IMR-90 (cell line): ENCODE results near the gene FOXN3. TPM values are rescaled to one million over a fixed set of nuclear protein-coding genes. Genes with fewer than 3 reads are reported as not detected.

Experiments
- ATAC-seq: fragments of 200-7000 bp; cut with Tn5 transposase; 2 replicates; pipeline ENCODE4 v1.9.1; 2020; ENCODE audit warnings: low read depth, mild to moderate bottlenecking, moderate library complexity
- BruUV-seq: library from RNA; stranded (reverse); fragments of 400-500 nt; replicated peaks from 2 replicates; lab custom pipeline; 2021; lab: Mats Ljungman, UMichigan
- CTCF ChIA-PET: fragments of 300-600 bp; formaldehyde crosslinking; extraction: SDS; loops from one replicate; lab custom pipeline; 2021; ENCODE audit warnings: antibody characterized with exemption; lab: Yijun Ruan, JAX
- POLR2A ChIA-PET: fragments of 300-600 bp; sonication (Branson Sonifier 250); formaldehyde crosslinking; loops from one replicate; lab custom pipeline; 2022; ENCODE audit warnings: antibody characterized with exemption; ENCODE audit not compliant: unreplicated experiment; lab: Charles Lee
- DNase-seq: peaks from one replicate; pipeline ENCODE4 v3.0.0; 2013
- H2AFZ ChIP-seq: replicated peaks from 2 replicates; pipeline ENCODE3; 2013; ENCODE audit warnings: low read length, mild to moderate bottlenecking; ENCODE audit not compliant: poor library complexity
- H2AK5ac ChIP-seq: 2 replicates; pipeline ENCODE4 v1.6.1; 2013; ENCODE audit warnings: low read depth, low read length, inconsistent platforms
- H2AK9ac ChIP-seq: replicated peaks from 2 replicates; pipeline ENCODE3; 2013; ENCODE audit warnings: mild to moderate bottlenecking, low read depth, low read length, moderate library complexity; ENCODE audit not compliant: poor library complexity
- H2BK120ac ChIP-seq: 2 replicates; pipeline ENCODE4 v1.6.1; 2013; ENCODE audit warnings: low read depth, low read length, inconsistent platforms
- H2BK15ac ChIP-seq: 3 replicates; pipeline ENCODE4 v1.6.1; 2013; ENCODE audit warnings: low read depth, low read length, inconsistent platforms
- H2BK20ac ChIP-seq: 2 replicates; pipeline ENCODE4 v1.6.1; 2013; ENCODE audit warnings: low read depth, mild to moderate bottlenecking, inconsistent platforms, low read length, moderate library complexity
- H2BK5ac ChIP-seq: 2 replicates; pipeline ENCODE4 v1.6.1; 2013; ENCODE audit warnings: mild to moderate bottlenecking, low read depth, low read length, inconsistent platforms; ENCODE audit not compliant: poor library complexity, severe bottlenecking
- H3K14ac ChIP-seq: replicated peaks from 2 replicates; pipeline ENCODE4 v1.6.1; 2013; ENCODE audit warnings: low read depth, low read length, inconsistent platforms
- H3K18ac ChIP-seq: 2 replicates; pipeline ENCODE4 v1.6.1; 2013; ENCODE audit warnings: low read depth, low read length, control low read depth
- H3K23ac ChIP-seq: 2 replicates; pipeline ENCODE4 v1.6.1; 2013; ENCODE audit warnings: low read depth, low read length, inconsistent platforms
- H3K27ac ChIP-seq: 2 replicates; pipeline ENCODE4 v1.5.1; 2013; ENCODE audit warnings: mild to moderate bottlenecking, control low read depth, low read length; ENCODE audit not compliant: insufficient read depth
- H3K27me3 ChIP-seq: 2 replicates; pipeline ENCODE4 v1.6.1; 2013; ENCODE audit warnings: low read length; ENCODE audit not compliant: control insufficient read depth, insufficient read depth
- H3K36me3 ChIP-seq: 2 replicates; pipeline ENCODE4 v1.6.1; 2013; ENCODE audit warnings: low read length, mixed read lengths; ENCODE audit not compliant: control insufficient read depth, insufficient read depth
- H3K4ac ChIP-seq: 2 replicates; pipeline ENCODE4 v1.6.1; 2013; ENCODE audit warnings: low read depth, low read length, inconsistent platforms
- H3K4me1 ChIP-seq: 2 replicates; pipeline ENCODE4 v1.6.1; 2013; ENCODE audit warnings: low read length, mixed read lengths; ENCODE audit not compliant: control insufficient read depth, insufficient read depth
- H3K4me2 ChIP-seq: 2 replicates; pipeline ENCODE4 v1.6.1; 2013; ENCODE audit warnings: low read depth, mild to moderate bottlenecking, control low read depth, low read length, moderate library complexity
- H3K4me3 ChIP-seq: 2 replicates; pipeline ENCODE4 v1.5.1; 2013; ENCODE audit warnings: low read depth, mild to moderate bottlenecking, control low read depth, low read length, moderate library complexity; ENCODE audit not compliant: insufficient read depth
- H3K56ac ChIP-seq: 2 replicates; pipeline ENCODE4 v1.6.1; 2013; ENCODE audit warnings: low read length, inconsistent platforms; ENCODE audit not compliant: insufficient read depth; ENCODE audit errors: extremely low read depth
- H3K79me1 ChIP-seq, 2 experiments: 2 replicates each; pipeline ENCODE4 v1.6.1; 2013; ENCODE audit warnings: low read length in 2 of 2, inconsistent platforms in 1 of 2, low read depth in 1 of 2
- H3K9ac ChIP-seq: 2 replicates; pipeline ENCODE4 v1.6.1; 2013; ENCODE audit warnings: low read depth, low read length, control low read depth
- H3K9me1 ChIP-seq: 2 replicates; pipeline ENCODE4 v1.6.1; 2013; ENCODE audit warnings: low read length, inconsistent platforms; ENCODE audit not compliant: insufficient read depth
- H3K9me3 ChIP-seq: 2 replicates; pipeline ENCODE4 v1.6.1; 2013; ENCODE audit warnings: low read length; ENCODE audit not compliant: control insufficient read depth, insufficient read depth
- H4K20me1 ChIP-seq: 2 replicates; pipeline ENCODE4 v1.6.1; 2013; ENCODE audit warnings: low read length, inconsistent platforms; ENCODE audit not compliant: insufficient read depth
- H4K5ac ChIP-seq: 2 replicates; pipeline ENCODE4 v1.6.1; 2013; ENCODE audit warnings: mild to moderate bottlenecking, low read depth, low read length, control low read depth
- H4K8ac ChIP-seq, 2 experiments: 2 replicates each; pipeline ENCODE4 v1.6.1; 2013; ENCODE audit warnings: low read depth in 2 of 2, low read length in 2 of 2, control low read depth in 1 of 2, inconsistent platforms in 1 of 2
- H4K91ac ChIP-seq: 2 replicates; pipeline ENCODE4 v1.6.1; 2013; ENCODE audit warnings: low read depth, low read length, inconsistent platforms; ENCODE audit not compliant: insufficient read depth
- BHLHE40 ChIP-seq: fragments of 150-350 bp; IDR thresholded peaks from 2 replicates; pipeline ENCODE4 v1.6.1; 2016; ENCODE audit warnings: mild to moderate bottlenecking, low read depth, low read length
- CEBPB ChIP-seq: IDR thresholded peaks from 2 replicates; pipeline ENCODE4 v1.6.1; 2012; ENCODE audit warnings: low read depth, low read length, improper control_type of control experiment
- CHD1 ChIP-seq: IDR thresholded peaks from 2 replicates; pipeline ENCODE4 v1.6.1; 2012; ENCODE audit warnings: low read depth, low read length, improper control_type of control experiment
- CTCF ChIP-seq: conservative IDR thresholded peaks from 2 replicates; pipeline ENCODE4 v1.5.1; 2012; ENCODE audit warnings: mild to moderate bottlenecking, low read depth, low read length, improper control_type of control experiment
- FOS ChIP-seq: fragments of 150-350 bp; IDR thresholded peaks from 2 replicates; pipeline ENCODE4 v1.6.1; 2016; ENCODE audit warnings: low read depth, low read length
- MAFK ChIP-seq: IDR thresholded peaks from 2 replicates; pipeline ENCODE4 v1.6.1; 2012; ENCODE audit warnings: low read depth, low read length, improper control_type of control experiment
- MAZ ChIP-seq: IDR thresholded peaks from 2 replicates; pipeline ENCODE4 v1.6.1; 2012; ENCODE audit warnings: low read depth, mild to moderate bottlenecking, low read length, improper control_type of control experiment, moderate library complexity, borderline replicate concordance
- MXI1 ChIP-seq: IDR thresholded peaks from 2 replicates; pipeline ENCODE4 v1.6.1; 2012; ENCODE audit warnings: low read depth, mild to moderate bottlenecking, low read length, moderate library complexity, borderline replicate concordance
- NFE2L2 ChIP-seq: fragments of 150-350 bp; IDR thresholded peaks from 2 replicates; pipeline ENCODE4 v1.6.1; 2016; ENCODE audit warnings: low read depth, mild to moderate bottlenecking, low read length
- POLR2A ChIP-seq: IDR thresholded peaks from 2 replicates; pipeline ENCODE4 v1.6.1; 2012; ENCODE audit warnings: mild to moderate bottlenecking, low read depth, low read length
- RAD21 ChIP-seq: IDR thresholded peaks from 2 replicates; pipeline ENCODE4 v1.6.1; 2012; ENCODE audit warnings: low read length, improper control_type of control experiment
- RCOR1 ChIP-seq: IDR thresholded peaks from 2 replicates; pipeline ENCODE4 v1.6.1; 2012; ENCODE audit warnings: mild to moderate bottlenecking, low read length, improper control_type of control experiment; ENCODE audit not compliant: insufficient replicate concordance
- RFX5 ChIP-seq: IDR thresholded peaks from 2 replicates; pipeline ENCODE4 v1.8.0; 2012; ENCODE audit warnings: low read depth, mild to moderate bottlenecking, low read length, moderate library complexity
- SMC3 ChIP-seq: fragments of 150-350 bp; IDR thresholded peaks from 2 replicates; pipeline ENCODE4 v1.6.1; 2016; ENCODE audit warnings: low read depth, mild to moderate bottlenecking, antibody characterized with exemption, low read length, moderate library complexity
- USF2 ChIP-seq: fragments of 150-350 bp; IDR thresholded peaks from 2 replicates; pipeline ENCODE4 v1.6.1; 2017; ENCODE audit warnings: mild to moderate bottlenecking, antibody characterized with exemption, low read length, low read depth
- WGBS, 2 experiments: methylation state at CpG; one replicate each; pipeline versions ENCODE4 v1.1.5 to v1.1.7; 2013; ENCODE audit warnings: missing lambda C conversion rate in 2 of 2; ENCODE audit not compliant: insufficient read length in 1 of 2; ENCODE audit errors: extremely low coverage in 2 of 2; 5-methylcytosine and 5-hydroxymethylcytosine counted together
- dilution Hi-C: fragments of 300-500 bp; cut with HindIII; formaldehyde crosslinking; loops from one replicate; pipeline ENCODE4 v1.14.3; 2018; ENCODE audit warnings: low sequenced_read_pairs; ENCODE audit not compliant: unreplicated experiment
- in situ Hi-C: fragments of 300-500 bp; cut with MboI; formaldehyde crosslinking; loops from 3 replicates; pipeline ENCODE4 v1.14.3; 2019; ENCODE audit warnings: low sequenced_read_pairs, inconsistent platforms, mixed read lengths
- intact Hi-C: fragments of 100-400 bp; cut with micrococcal nuclease; formaldehyde crosslinking; loops from 2 replicates; pipeline ENCODE4 v1.10.0; 2022
- polyA plus RNA-seq, 3 experiments: library from polyadenylated mRNA; depleted of rRNA; stranded (reverse); fragments of >200 nt; gene quantifications; 2 replicates each; pipeline ENCODE4 v1.2.3, GENCODE V29; 2012; ENCODE audit warnings: low replicate concordance in 1 of 3
- total RNA-seq: library from RNA; depleted of rRNA; stranded (reverse); fragments of >200 nt; gene quantifications from 2 replicates; pipeline ENCODE4 v1.2.3, GENCODE V29; 2012
- TF ChIP-seq, protein P1 (sequence below): fragments of 150-350 bp; IDR thresholded peaks from 2 replicates; pipeline ENCODE4 v1.6.1; 2016; ENCODE audit warnings: low read depth, mild to moderate bottlenecking, low read length, moderate library complexity, borderline replicate concordance

FOXN3 gene
- total and polyA plus RNA-seq, 2 of the 4 experiments (the other 2 are of a cell fraction): 22.6 to 33.7 TPM

GRCh38 chr14:89267656-89268055 lies 149.4 kb downstream of the FOXN3 start:
- Histone ChIP-seq H3K27ac (no peak overlapping the region), H3K18ac (no peak overlapping the region), H4K20me1 (peaks cover 38% of the 10 kb centered on the region), H4K91ac (no peak overlapping the region), H3K4ac (no peak overlapping the region), H3K9me1 (peaks cover 13% of the 10 kb centered on the region), H3K14ac (no peak overlapping the region), H3K4me1 (peaks cover 7% of the 10 kb centered on the region), H3K79me1 (peaks cover 56 to 68% of the 10 kb centered on the region in 2 experiments), H2BK20ac (no peak overlapping the region), H3K27me3 (no peaks in the 10 kb centered on the region), H2AK9ac (no peak overlapping the region), H3K23ac (no peak overlapping the region), H2AK5ac (no peak overlapping the region), H2BK15ac (no peak overlapping the region), H4K5ac (no peak overlapping the region), H2AFZ (no peak overlapping the region), H2BK5ac (no peak overlapping the region), H3K9ac (no peak overlapping the region), H3K36me3 (peaks cover 2% of the 10 kb centered on the region; the same call in 1 of the 2 replicates), H2BK120ac (no peak overlapping the region), H3K9me3 (no peaks in the 10 kb centered on the region), H3K56ac (no peak overlapping the region), H3K4me3 (no peak overlapping the region), H3K4me2 (no peak overlapping the region), H4K8ac (no peak overlapping the region)
- dilution Hi-C loops (no loop called here), intact Hi-C loops (no loop called here), in situ Hi-C loops (no loop called here)
- ChIA-PET POLR2A (no interaction called here), CTCF (no interaction called here)
- DNase-seq (no peak), ATAC-seq (no peak)
- no TSS peak for BruUV-seq
- WGBS, 2 experiments: no CpG with 5 or more reads among the region's 5 CpGs
- TF ChIP-seq CHD1 (no peak), NFE2L2 (no peak), MAZ (no peak), USF2 (no peak), CTCF (no peak), RCOR1 (no peak), FOS (no peak), POLR2A (no peak), SMC3 (no peak), MAFK (no peak), RAD21 (no peak), MXI1 (no peak), RFX5 (no peak), BHLHE40 (no peak), CEBPB (no peak)
- TF ChIP-seq, protein P1, sequence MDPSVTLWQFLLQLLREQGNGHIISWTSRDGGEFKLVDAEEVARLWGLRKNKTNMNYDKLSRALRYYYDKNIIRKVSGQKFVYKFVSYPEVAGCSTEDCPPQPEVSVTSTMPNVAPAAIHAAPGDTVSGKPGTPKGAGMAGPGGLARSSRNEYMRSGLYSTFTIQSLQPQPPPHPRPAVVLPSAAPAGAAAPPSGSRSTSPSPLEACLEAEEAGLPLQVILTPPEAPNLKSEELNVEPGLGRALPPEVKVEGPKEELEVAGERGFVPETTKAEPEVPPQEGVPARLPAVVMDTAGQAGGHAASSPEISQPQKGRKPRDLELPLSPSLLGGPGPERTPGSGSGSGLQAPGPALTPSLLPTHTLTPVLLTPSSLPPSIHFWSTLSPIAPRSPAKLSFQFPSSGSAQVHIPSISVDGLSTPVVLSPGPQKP: no peak
